K562 (cell line): Measurements from ENCODE around the gene CNGB1. TPM values are rescaled to one million over a fixed set of nuclear protein-coding genes. Genes with fewer than 3 reads are reported as not detected.

ENCODE experiments used
- ATAC-seq: fragments of 200-7000 bp; cut with Tn5 transposase; 3 replicates; pipeline ENCODE4 v1.9.1; 2020; ENCODE audit warnings: moderate library complexity
- BruUV-seq: library from RNA; stranded (reverse); fragments of 400-500 nt; replicated peaks from 2 replicates; lab custom pipeline; 2021; lab: Mats Ljungman, UMichigan
- CTCF ChIA-PET: fragments of 300-600 bp; formaldehyde crosslinking; extraction: SDS; loops from one replicate; lab custom pipeline; 2021; ENCODE audit warnings: low intra/inter-chr PET ratio; lab: Yijun Ruan, JAX
- POLR2A ChIA-PET: fragments of 300-600, 350-650 bp; sonication (Branson Sonifier 250); formaldehyde crosslinking; extraction: SDS; loops from one replicate; lab custom pipeline; 2021; ENCODE audit warnings: antibody characterized with exemption, inconsistent platforms; lab: Yijun Ruan, JAX
- DNase-seq, 4 experiments: peaks; one replicate each; pipeline versions ENCODE4 v3.0.0 to v3.0.0-alpha.2; 2011 to 2018; ENCODE audit warnings: low spot score in 3 of 4, mixed read lengths in 3 of 4; ENCODE audit errors: extremely low read depth in 1 of 4
- FAIRE-seq: peaks from 2 replicates; lab custom pipeline; 2011; peaks lifted over from hg19 to GRCh38; lab: Jason Lieb, UNC
- H2AFZ ChIP-seq: 2 replicates; pipeline ENCODE4 v1.6.0; 2011; ENCODE audit warnings: low read depth, low read length, control low read depth, inconsistent platforms
- H3K27ac ChIP-seq: fragments of 200-600 bp; 3 replicates; pipeline ENCODE4 v1.8.0; 2011; ENCODE audit warnings: low read depth, mild to moderate bottlenecking, control low read depth, inconsistent platforms, low read length, moderate library complexity, mixed read lengths; ENCODE audit errors: extremely low read depth
- H3K27me3 ChIP-seq, 2 experiments: fragments of 300-600 bp in 1 of 2; 2 replicates in 1 of 2; 3 replicates in 1 of 2; pipeline versions ENCODE4 v1.6.0 to v1.8.0; 2011; ENCODE audit warnings: inconsistent platforms in 2 of 2, low read length in 2 of 2, mild to moderate bottlenecking in 1 of 2, mixed read lengths in 1 of 2, moderate library complexity in 1 of 2; ENCODE audit not compliant: control insufficient read depth in 2 of 2, insufficient read depth in 2 of 2
- H3K36me3 ChIP-seq: fragments of 300-600 bp; 3 replicates; pipeline ENCODE4 v1.8.0; 2011; ENCODE audit warnings: mild to moderate bottlenecking, low read length, inconsistent platforms; ENCODE audit not compliant: control insufficient read depth, insufficient read depth
- H3K4me1 ChIP-seq, 2 experiments: fragments of 200-600 bp in 1 of 2; replicated peaks in 1 of 2; 2 replicates in 1 of 2; 3 replicates in 1 of 2; pipeline versions ENCODE4 v1.5.1 to v1.8.0; 2011; ENCODE audit warnings: inconsistent platforms in 2 of 2, low read length in 2 of 2, mild to moderate bottlenecking in 1 of 2, mixed read lengths in 1 of 2, moderate library complexity in 1 of 2; ENCODE audit not compliant: control insufficient read depth in 2 of 2, insufficient read depth in 2 of 2
- H3K4me2 ChIP-seq: 2 replicates; pipeline ENCODE4 v1.6.1; 2011; ENCODE audit warnings: low read length, control low read depth, inconsistent platforms, mixed read lengths; ENCODE audit not compliant: insufficient read depth
- H3K4me3 ChIP-seq: fragments of 200-600 bp; sonication (generic), shearing (Covaris generic); 2 replicates; pipeline ENCODE4 v1.5.1; 2016; ENCODE audit warnings: control low read depth, inconsistent platforms
- H3K79me2 ChIP-seq: fragments of 200-600 bp; 3 replicates; pipeline ENCODE4 v1.8.0; 2011; ENCODE audit warnings: low read length, inconsistent platforms; ENCODE audit not compliant: control insufficient read depth, insufficient read depth
- H3K9ac ChIP-seq, 2 experiments: 2 replicates each; pipeline versions ENCODE4 v1.6.0 to v1.6.1; 2011; ENCODE audit warnings: low read depth in 2 of 2, low read length in 2 of 2, control low read depth in 1 of 2, inconsistent platforms in 1 of 2, mild to moderate bottlenecking in 1 of 2, mixed read lengths in 1 of 2; ENCODE audit not compliant: insufficient read depth in 1 of 2
- H3K9me1 ChIP-seq: one replicate; pipeline ENCODE4 v1.6.0; 2011; ENCODE audit warnings: inconsistent platforms, mild to moderate bottlenecking, low read length, moderate library complexity; ENCODE audit not compliant: control insufficient read depth, insufficient read depth
- H3K9me3 ChIP-seq: replicated peaks from 2 replicates; pipeline ENCODE4 v1.5.1; 2011; ENCODE audit warnings: low read depth, low read length, inconsistent platforms; ENCODE audit not compliant: control insufficient read depth, insufficient read depth
- H4K20me1 ChIP-seq: replicated peaks from 2 replicates; pipeline ENCODE4 v1.6.1; 2011; ENCODE audit warnings: low read length, inconsistent platforms, mixed read lengths; ENCODE audit not compliant: control insufficient read depth, insufficient read depth
- MCM2 ChIP-seq: fragments of 450-650 bp; IDR thresholded peaks from 2 replicates; pipeline ENCODE4 v1.6.1; 2017; ENCODE audit warnings: low read depth, mild to moderate bottlenecking
- RAD21 ChIP-seq, 2 experiments: fragments of 250-450 bp in 1 of 2; fragments of 450-650 bp in 1 of 2; sonication (Bioruptor Pico) in 1 of 2; formaldehyde crosslinking in 1 of 2; IDR thresholded peaks in 1 of 2; conservative IDR thresholded peaks in 1 of 2; 2 replicates each; pipeline versions ENCODE4 v1.4.0 to v1.8.0; 2020 to 2022; ENCODE audit warnings: mild to moderate bottlenecking in 2 of 2, moderate library complexity in 1 of 2
- SRSF9 ChIP-seq: fragments of 200-400 bp; formaldehyde crosslinking; IDR thresholded peaks from 2 replicates; pipeline ENCODE4 v1.6.1; 2017; ENCODE audit warnings: low read depth, low read length, borderline replicate concordance
- STAG1 ChIP-seq: sonication (generic); formaldehyde crosslinking; IDR thresholded peaks from 2 replicates; pipeline ENCODE4 v1.5.0; 2020; ENCODE audit warnings: missing genetic modification reagents, borderline replicate concordance
- TFAP4 ChIP-seq: sonication (generic); formaldehyde crosslinking; IDR thresholded peaks from 2 replicates; pipeline ENCODE4 v1.8.0; 2022; ENCODE audit warnings: missing genetic modification reagents, mild to moderate bottlenecking, moderate library complexity, borderline replicate concordance
- ZNF124 ChIP-seq: sonication (generic); formaldehyde crosslinking; IDR thresholded peaks from 2 replicates; pipeline ENCODE4 v1.8.1; 2022; ENCODE audit warnings: missing genetic modification reagents
- WGBS: fragments of 100-300 bp; shearing (Covaris generic); methylation state at CpG from one replicate; pipeline ENCODE4 v1.1.6; 2016; ENCODE audit warnings: low coverage, mixed read lengths; ENCODE audit not compliant: insufficient coverage; ENCODE audit errors: missing lambda C conversion rate; 5-methylcytosine and 5-hydroxymethylcytosine counted together
- in situ Hi-C: fragments of 300-500 bp; cut with MboI; formaldehyde crosslinking; loops from 4 replicates; pipeline ENCODE4 v1.15.0; 2018; ENCODE audit warnings: inconsistent platforms, mixed read lengths
- intact Hi-C: fragments of 100-400 bp; cut with micrococcal nuclease; formaldehyde crosslinking; loops from 2 replicates; pipeline ENCODE4 v1.14.2; 2022
- polyA plus RNA-seq, 8 experiments: library from polyadenylated mRNA; depleted of rRNA in 4 of 8; stranded (reverse) in 5 of 8; unstranded in 3 of 8; fragments of >200 nt; fragmentation: Nextera tagmentation in 2 of 8; fragmentation: Illumina TruSeq in 1 of 8; extraction: Ambion mirVana in 2 of 8; extraction: Trizol in 1 of 8; gene quantifications; 2 replicates each; pipeline versions ENCODE4 v1.2.1 to v1.2.3, GENCODE V29; 2011 to 2014; ENCODE audit warnings: inconsistent platforms in 1 of 8, missing spikeins in 1 of 8
- total RNA-seq, 7 experiments: library from RNA; depleted of rRNA in 6 of 7; stranded (reverse); fragments of >200 nt in 6 of 7; fragmentation: Illumina TruSeq in 2 of 7; extraction: Trizol in 2 of 7; gene quantifications; 2 replicates each; pipeline versions ENCODE4 v1.2.1 to v1.2.3, GENCODE V29; 2011 to 2021; ENCODE audit warnings: low replicate concordance in 1 of 7
- TF ChIP-seq, protein P1 (sequence below), 3 experiments: IDR thresholded peaks in 2 of 3; conservative IDR thresholded peaks in 1 of 3; 2 replicates each; pipeline ENCODE4 v1.5.1; 2011 to 2012; ENCODE audit warnings: low read length in 3 of 3, mild to moderate bottlenecking in 3 of 3, control low read depth in 2 of 3, improper control_type of control experiment in 1 of 3, inconsistent platforms in 1 of 3, low read depth in 1 of 3, mixed read lengths in 1 of 3, moderate library complexity in 1 of 3; ENCODE audit not compliant: insufficient read depth in 2 of 3

The CNGB1 gene
- total and polyA plus RNA-seq, 9 of the 15 experiments (the other 6 are each of a cell fraction or from before 2014, with no cell fraction given): not detected

DNA sequence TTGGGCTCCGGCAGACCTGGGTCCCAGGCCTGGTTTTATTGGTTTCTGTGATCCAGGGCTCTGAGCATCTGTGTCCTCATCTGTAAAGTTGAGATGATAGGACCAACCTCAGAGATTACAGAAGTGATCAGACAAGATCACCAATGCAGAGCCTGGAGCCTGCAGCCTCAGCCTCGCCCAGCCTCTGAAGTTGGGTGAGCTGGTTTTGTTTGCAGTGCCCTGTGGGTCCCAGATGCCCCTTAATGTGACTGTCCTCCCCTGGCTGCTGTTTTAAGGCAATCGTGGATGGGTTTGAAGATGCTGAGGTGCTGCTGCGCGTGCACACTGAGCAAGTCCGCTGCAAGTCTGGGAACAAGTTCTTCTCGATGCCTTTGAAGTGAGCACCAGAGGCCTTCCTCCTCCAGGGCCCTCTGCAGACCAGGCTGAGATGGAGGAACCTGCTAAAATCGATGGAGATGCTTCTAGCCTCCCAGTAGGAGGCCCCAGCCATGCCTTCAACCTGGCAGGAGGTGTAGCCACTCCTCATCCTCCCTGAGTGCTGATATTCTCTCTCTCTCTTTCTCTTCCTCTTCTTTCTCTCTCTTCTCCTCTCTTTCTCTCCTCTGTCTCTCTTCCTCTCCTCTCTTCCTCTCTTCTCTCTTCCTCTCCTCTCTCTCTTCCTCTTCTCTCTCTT is 49.1 kb upstream of the CNGB1 start:
- Histone ChIP-seq H3K79me2 (no peaks in the 10 kb centered on the region), H3K4me1 (peaks cover 9 to 14% of the 10 kb centered on the region in 2 experiments; a peak in 4 of 5 replicates), H3K4me2 (no peak overlapping the region), H3K27ac (no peak overlapping the region), H3K9ac (no peak overlapping the region), H3K9me3 (no peaks in the 10 kb centered on the region), H4K20me1 (no peaks in the 10 kb centered on the region), H2AFZ (no peak overlapping the region), H3K9me1 (peaks cover 2% of the 10 kb centered on the region), H3K36me3 (peaks cover 16% of the 10 kb centered on the region; the same call in 1 of the 3 replicates), H3K27me3 (no peaks in the 10 kb centered on the region), H3K4me3 (no peak overlapping the region)
- intact Hi-C loops (loop anchor here (1.0 to 10.0 kb wide), 6 partner anchors 102 to 735 kb away; partner anchors contain the start of gene CSNK2A2), in situ Hi-C loops (loop anchor here (10.0 kb wide), 2 partner anchors 105 to 275 kb away; partner anchors contain the start of genes CFAP20 and PRSS54)
- ChIA-PET CTCF (interaction anchor here (0.5 to 2.2 kb wide), 4 partner anchors 101 to 641 kb away, joined by 3 to 20 read pairs (median 3); no protein-coding TSS in a partner anchor), POLR2A (interaction anchor here (0.6 kb wide), 1 partner anchor 42 kb away, joined by 4 read pairs; no protein-coding TSS in a partner anchor)
- ATAC-seq (no peak), FAIRE-seq (no peak), DNase-seq (no peak)
- 64% methylated on average over 8 of the region's 8 CpGs for WGBS
- BruUV-seq: no TSS peak
- no peak for TF ChIP-seq MCM2
- no peak for TF ChIP-seq SRSF9

- no peak for DNase-seq
- ChIA-PET CTCF (no interaction called here), POLR2A (interaction anchor here (0.9 kb wide), 2 partner anchors 94 to 267 kb away, joined by 3 read pairs; no protein-coding TSS in a partner anchor)
- Histone ChIP-seq H3K9me1 (peaks cover 2% of the 10 kb centered on the region), H2AFZ (no peak overlapping the region), H3K27ac (no peak overlapping the region), H3K36me3 (peaks cover 19% of the 10 kb centered on the region; the same call in 1 of the 3 replicates), H3K9me3 (no peaks in the 10 kb centered on the region), H3K4me2 (no peak overlapping the region), H3K4me3 (no peak overlapping the region), H3K4me1 (peaks cover 0 to 6% of the 10 kb centered on the region in 2 experiments; a peak in 1 of 5 replicates), H3K79me2 (no peaks in the 10 kb centered on the region), H4K20me1 (no peaks in the 10 kb centered on the region), H3K27me3 (no peaks in the 10 kb centered on the region), H3K9ac (no peak overlapping the region)
- WGBS: 69% methylated on average over 3 of the region's 7 CpGs
- intact Hi-C loops (no loop called here), in situ Hi-C loops (loop anchor here (10.0 kb wide), 2 partner anchors 106 to 276 kb away; partner anchors contain the start of genes CFAP20 and PRSS54)
- no peak for ATAC-seq
- BruUV-seq: no TSS peak
- no peak for FAIRE-seq
- peak; percentile 16; the same call in 1 of the 2 replicates for TF ChIP-seq TFAP4 (CRISPR knock-in tag)
- TF ChIP-seq RAD21 (CRISPR knock-in tag; conservative IDR thresholded peaks at IDR 0.05 in 1 of 2, IDR thresholded peaks at IDR 0.05 in 1 of 2): peak in 1 of 2 experiments; percentile 32; a peak in 2 of 4 replicates
- TF ChIP-seq STAG1 (CRISPR knock-in tag): peak; percentile 30; the same call in 1 of the 2 replicates
- TF ChIP-seq ZNF124 (CRISPR knock-in tag): no peak
- TF ChIP-seq, protein P1, sequence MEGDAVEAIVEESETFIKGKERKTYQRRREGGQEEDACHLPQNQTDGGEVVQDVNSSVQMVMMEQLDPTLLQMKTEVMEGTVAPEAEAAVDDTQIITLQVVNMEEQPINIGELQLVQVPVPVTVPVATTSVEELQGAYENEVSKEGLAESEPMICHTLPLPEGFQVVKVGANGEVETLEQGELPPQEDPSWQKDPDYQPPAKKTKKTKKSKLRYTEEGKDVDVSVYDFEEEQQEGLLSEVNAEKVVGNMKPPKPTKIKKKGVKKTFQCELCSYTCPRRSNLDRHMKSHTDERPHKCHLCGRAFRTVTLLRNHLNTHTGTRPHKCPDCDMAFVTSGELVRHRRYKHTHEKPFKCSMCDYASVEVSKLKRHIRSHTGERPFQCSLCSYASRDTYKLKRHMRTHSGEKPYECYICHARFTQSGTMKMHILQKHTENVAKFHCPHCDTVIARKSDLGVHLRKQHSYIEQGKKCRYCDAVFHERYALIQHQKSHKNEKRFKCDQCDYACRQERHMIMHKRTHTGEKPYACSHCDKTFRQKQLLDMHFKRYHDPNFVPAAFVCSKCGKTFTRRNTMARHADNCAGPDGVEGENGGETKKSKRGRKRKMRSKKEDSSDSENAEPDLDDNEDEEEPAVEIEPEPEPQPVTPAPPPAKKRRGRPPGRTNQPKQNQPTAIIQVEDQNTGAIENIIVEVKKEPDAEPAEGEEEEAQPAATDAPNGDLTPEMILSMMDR (IDR thresholded peaks at IDR 0.05 in 2 of 3, conservative IDR thresholded peaks at IDR 0.05 in 1 of 3; ENCODE audit: insufficient read depth in 2 of 3, low read depth in 1 of 3, low read length in 3 of 3): peak; percentile 41 to 54 (median 44); a peak in 5 of 6 replicates
Measured at GRCh38 chr16:58018803-58019202, 47.9 kb upstream of the CNGB1 start.
